OCI-M2 (cell line): Measurements from ENCODE around the gene TRAPPC12.
"Not testable (repeated sequence)": the region's sequence is repeated elsewhere in the genome, so short reads cannot be mapped to it uniquely, and the experiment has no call there.

Source experiments
- DNase-seq: peaks from one replicate; lab custom pipeline; 2025; ENCODE audit not compliant: unreplicated experiment; lab: John Stamatoyannopoulos, UW

The TRAPPC12 gene

DNA sequence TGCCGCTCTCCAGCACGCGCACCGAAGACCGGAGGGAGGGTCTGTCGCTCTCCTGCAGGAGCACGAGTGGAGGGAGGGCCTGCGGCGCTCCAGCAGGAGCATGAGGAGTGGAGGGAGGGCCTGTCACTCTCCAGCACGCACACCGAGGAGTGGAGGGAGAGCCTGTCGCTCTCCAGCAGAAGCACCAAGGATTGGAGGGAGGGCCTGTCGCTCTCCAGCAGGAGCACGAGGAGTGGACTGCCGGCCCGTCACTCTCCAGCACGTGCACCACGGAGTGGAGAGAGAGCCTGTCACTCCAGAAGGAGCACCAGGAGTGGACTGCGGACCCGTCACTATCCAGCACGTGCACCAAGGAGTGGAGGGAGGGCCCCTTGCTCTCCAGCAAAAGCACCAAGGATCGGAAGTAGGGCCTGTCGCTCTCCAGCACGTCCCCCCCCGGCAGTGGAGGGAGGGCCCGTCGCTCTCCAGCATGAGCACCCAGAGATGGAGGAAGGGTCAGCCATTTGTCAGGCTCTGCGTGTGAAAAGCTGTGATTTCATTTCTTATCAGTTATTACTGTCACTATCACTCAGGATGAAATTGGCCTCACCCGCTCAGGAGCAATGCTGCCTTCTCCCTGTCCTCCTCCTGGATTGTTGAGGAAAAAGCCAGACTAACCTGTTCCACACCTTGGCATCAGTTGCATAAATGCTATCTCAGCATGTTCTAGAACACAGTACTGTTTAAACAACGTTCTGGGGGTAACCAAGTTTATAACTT, 103.9 kb downstream of the TRAPPC12 start:
- DNase-seq: no peak

DNA sequence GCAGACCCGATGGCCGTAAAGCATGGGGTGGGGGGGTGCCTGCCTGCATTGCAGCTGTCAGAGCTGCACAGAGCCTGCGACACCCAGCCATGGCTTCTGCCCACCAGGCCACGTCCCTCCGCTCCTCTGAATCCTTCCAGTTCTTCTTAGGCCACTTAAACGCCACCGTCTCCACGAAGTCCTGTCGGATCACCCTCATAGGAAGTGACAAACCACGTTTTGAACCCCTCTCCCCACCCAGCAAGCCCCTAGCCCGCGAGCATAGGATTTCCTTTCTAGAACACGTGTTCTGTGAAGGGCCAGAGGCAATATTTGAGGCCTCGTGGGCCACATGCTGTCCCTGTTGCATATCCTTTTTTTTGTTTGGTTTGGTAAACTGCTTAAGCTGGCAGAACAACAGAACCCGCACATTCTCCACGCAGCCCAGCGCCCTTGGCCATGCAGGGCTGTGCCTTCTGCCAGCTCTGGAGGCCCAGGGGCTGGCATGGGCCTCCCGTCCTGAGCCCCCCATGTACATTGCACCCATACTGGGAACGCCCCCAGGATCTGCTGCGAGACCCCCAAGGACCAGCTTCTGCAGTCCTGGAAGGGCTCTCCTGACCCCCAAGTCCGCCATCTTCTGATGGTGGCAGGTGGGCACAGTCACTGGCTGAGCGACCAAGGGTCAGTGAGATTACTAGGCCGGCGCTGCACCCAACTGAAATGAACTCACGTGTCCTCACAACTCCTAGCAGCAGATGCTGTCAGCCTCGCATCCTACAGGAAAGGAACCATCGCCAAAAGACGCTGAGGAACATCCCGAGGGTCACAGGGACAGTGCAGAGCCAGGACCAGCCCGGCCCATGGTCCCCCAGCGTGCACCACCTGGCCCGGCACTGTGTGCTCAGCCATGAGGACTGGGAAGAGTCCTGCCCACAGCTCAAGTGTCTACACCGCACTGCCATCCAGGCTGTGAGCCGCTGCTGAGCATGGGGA, 104.8 kb downstream of the TRAPPC12 start:
- no peak for DNase-seq

DNA sequence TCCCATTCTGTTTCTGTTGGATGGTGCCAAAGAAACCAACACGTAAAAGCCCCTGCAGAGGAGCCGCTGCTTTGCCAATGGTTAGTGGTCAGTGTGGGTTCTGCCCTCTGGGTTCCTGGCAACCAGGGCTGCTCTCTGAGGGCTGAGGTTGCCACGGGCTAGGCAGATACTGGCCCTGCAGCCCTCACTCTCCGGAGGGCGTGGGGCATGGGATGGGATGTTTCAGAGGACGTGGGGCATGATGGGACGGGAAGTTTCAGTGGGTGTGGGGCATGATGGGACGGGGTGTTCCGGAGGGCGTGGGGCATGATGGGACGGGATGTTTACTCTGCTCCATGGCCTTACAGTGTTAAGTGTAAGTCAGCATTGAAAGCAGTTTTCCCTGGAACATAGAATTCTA, 105.7 kb downstream of the TRAPPC12 start:
- DNase-seq: no peak

DNA sequence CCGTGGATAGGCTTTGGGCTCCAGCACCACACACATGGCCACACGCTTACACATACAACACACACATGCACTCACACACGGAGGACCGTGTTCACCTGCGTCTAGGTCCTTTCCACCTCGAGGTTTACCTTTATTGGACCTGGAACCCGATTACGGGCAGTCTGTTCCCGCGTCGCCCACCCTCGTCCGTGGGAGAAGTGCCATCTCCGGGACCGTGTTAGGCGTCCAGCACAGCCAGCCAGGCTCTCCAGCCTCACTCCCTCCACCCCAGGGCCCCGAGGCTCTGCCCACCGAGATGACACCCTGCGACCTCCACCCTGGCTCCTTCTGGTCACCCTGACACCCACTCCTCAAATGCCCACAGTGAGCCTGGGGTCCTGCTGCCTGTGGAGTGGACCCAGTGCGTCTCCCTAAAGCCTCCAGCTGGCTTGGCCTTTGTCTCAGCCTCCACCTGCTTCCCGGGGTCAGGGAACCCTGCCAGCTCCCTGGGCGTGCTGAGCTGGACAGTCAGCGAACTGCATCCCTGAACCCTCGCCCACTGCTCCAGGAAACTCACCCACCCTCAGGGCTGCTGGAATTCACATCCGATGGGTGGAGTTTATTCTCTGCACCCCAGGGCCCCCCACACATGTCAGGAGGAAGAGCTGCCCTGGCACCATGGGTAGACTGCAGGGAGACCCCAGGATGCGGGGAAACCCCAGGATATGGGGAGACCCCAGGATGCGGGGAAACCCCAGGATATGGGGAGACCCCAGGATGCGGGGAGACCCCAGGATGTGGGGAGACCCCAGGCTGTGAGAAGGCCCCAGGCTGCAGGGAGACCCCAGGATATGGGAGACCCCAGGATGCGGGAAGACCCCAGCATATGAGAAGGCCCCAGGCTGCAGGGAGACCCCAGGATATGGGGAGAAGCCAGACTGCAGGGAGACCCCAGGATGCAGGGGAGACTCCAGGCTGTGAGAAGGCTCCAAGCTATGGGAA, 106.8 kb downstream of the TRAPPC12 start:
- DNase-seq: no peak

DNA sequence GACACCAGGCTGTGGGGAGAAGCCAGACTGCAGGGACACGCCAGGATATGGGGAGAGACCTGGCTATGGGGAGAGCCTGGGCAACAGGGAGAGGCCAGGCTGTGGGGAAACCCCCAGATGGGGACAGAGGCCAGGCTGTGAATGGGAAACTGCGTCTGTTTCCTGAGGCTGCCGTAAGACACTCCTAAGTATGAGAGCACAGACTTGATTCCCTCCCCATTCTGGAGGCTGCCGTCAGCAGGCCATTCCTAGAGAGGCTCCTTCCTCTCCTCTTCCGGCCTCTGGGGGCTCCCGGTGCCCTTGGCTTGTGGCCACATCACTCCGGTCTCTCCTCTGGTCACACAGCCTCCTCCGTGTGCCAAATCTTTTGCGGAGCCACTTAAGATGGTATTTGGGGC, 107.5 kb downstream of the TRAPPC12 start:
- DNase-seq: no peak

DNA sequence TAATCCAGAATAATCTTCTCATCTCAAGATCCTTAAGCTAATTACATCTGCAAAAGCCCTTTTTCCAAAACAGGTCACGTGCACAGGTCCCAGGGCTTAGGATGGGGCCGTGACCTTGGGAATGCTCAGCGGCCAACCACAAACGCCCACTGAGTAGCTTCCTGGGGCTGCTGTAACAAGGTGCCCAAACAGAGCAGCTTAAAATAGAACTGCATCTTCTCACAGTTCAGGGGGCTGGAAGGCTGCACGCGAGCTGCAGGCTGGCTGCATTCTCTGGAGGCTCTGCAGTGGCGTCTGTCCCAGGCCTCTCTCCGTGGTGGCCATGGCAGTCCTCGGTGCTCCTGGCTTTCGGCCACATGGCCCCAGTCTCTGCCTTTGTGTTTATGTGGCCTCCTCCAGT, 107.9 kb downstream of the TRAPPC12 start:
- DNase-seq: no peak

DNA sequence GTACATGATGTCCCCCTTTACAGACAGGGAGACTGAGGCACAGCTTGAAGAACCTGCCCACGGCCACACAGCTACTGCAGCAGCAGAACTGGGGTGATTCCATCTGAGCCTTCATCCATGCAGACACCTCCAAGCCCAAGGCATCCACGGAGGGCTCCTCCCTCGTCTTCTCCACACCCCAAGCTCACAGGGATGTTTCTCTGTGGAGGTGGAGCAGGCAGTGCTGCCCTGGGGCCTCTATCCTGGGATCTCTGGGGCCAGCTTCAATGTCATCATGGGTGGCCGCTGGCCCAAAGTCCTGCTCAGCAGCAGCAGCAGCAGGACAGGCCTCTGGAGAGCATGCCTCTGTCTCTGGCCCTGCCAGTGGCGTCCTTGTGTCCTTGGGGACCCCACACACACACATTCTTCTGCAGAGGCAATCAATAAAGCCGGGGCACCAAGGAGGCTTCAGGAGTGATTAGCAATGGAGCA, 108.6 kb downstream of the TRAPPC12 start:
- DNase-seq: no peak

DNA sequence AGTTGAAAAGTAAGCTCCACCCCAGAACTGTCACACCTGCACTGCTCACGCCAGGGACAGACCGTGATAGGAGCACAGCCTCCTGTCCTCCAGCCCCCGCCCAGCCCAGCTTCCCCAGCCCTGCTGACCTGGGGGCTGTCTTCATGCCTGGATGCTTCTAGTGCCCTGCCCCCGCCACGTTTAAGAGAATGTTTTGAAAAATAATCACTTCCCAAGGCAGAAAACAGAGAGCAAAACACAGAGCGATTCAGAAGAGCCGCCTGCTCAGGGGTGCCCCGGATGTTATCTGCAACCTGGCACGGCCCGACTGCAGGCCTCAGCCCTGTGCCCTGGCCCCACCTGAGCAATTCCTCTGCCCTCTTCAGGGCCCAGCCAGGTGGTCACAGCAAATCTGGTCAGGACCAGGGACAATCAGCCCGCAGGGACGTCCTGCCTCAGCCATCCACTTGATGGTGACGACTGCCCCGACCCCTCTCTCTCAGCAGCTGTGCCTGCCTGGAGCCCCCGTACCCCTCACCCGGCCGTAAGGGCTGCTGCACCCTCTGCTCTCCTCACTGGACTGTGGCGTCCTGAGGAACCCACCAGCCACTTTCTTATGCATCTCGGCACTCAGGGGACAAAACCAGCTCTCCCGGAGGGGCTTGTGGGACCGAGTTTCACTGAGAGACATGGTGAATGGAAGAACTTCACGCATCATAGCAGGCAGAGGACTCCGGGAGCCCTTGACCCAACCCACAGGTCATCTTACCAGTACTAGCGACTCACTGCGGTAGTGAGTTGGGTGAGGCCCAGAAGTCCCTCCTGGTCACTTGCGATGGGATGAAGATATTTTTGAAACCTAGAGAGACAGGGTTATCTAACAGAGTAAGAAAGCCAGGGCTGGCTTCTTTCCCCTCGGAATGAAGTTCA, 109.6 kb downstream of the TRAPPC12 start:
- DNase-seq: no peak

DNA sequence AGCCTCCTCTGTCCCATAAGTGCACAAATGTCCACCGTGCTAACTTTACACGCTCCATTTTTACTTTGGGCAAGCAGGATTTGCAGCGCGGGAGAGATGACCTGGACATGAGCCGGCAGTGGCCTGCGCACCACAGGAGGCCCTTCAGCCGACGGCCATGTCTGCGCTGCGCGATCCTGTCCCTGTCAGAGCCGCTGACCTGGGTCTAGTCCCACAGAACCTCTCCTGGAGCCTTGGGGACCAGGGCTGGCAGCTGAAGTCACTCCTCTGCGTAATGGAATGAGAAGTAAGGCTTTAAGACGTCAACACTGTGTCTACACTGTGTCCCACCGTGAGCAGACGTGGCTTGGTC, 110.2 kb downstream of the TRAPPC12 start:
- DNase-seq: no peak

DNA sequence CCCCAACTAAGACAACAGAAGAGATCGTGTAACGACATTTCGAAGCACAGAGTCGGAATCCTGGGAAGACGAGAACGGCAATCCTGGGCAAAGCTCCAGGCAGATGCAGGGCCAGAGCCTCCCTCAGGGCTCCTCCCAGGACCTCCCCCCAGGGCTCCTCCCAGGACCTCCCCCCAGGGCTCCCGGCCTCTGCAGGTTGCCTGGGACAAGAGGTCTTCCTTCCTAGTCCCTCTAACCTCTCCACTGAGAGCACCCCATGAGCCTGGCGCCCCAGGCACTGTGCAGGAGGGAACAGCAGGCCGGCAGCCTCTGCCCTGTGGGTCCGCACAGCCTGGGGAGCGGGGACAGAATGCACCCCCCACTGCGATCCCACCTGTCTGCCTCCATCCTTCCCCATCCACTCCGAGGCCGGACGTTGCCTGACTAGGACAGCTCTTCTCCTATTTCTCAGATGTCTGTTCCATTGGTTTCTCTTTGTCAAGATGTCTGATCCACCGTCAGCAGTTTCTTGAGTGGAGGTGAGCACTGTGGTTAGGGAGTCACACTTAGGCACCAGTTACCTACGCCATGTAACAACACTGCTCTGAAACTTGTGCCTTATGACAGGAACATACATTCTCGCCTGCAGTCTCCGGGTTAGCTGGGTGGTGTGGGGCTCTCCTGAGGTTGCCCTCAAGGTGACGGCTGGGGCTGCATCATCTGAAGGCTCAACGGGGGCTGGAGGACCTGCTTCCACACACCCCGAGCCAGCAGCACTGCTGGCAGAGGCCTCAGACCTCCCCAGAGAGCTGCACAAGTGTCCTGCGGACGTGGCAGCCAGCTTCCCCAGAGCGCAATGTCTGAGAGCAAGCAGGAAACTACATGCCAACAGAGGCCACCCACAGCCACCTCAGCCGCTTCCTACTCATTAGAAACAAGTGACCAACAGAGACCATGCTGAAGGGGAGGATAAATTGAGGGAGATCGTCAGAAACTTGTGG, 111.0 kb downstream of the TRAPPC12 start:
- DNase-seq: no peak

DNA sequence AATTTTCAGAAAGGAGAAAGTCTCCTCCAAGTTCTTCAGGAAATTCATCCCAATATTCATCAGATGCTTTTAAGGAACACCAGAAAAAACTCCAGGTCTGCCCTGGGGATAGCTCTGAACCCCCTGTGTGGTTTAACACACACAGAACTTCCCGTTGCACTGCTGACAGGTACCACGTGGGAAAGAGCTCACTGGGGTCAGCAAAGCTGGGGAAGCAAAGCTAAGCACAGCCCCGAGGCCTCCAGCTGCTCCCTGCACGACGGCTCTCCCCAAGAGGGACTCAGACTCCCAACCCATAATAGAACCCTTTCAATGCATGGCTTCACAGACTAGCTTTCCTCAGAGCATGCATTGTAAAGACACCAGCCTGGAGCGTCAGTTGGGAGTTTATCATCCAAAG, 111.8 kb downstream of the TRAPPC12 start:
- no peak for DNase-seq

DNA sequence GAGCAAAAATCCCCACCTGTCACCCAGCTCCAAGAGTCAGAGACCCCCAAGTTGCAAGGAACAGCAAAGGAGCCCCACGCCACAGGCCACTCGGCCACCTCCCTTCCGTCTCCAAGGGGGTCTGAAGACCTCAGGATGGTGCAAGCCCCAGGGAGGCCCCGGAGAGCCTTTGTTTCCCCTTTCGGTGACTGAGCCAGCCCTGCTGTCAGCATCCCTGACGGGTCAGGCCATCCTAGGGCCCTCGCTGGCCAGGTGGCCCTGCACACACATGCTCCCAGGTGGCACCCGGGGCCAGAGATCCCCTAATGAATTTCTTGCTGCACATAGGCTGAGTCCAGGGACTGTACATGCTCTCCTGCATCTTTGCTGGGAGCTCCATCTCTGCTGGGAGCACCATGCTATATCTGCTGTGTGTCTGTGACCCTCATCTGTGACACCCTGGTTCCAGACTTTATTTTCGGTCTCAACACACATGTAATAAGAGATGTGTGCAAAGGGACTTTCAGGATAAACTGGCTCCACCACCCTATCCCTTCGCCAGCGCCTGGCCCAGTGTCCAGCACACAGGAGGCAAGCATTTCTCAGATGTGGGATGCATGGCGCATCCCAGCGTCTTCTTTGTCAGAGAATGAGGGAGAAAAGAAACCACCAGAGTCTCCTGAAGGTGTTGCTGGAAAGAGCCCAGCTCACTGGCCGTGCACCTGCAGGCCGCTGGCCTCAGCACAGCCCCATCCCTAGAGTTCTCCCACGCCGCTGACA, 112.4 kb downstream of the TRAPPC12 start:
- no peak for DNase-seq

DNA sequence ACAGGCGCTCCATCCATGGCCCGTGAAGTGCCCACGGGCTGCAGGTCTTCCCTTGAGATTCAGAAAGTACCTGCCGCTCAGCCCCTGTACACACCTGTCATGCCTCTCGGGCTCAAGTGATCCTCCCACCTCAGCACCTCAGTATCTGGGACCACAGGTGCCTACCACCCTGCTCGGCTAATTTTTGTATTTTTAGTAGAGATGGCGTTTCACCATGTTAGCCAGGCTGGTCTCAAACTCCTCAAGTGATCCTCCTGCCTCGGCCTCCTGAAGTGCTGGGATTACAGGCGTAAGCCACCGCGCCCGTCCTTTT, 112.9 kb downstream of the TRAPPC12 start:
- not testable (repeated sequence) for DNase-seq

DNA sequence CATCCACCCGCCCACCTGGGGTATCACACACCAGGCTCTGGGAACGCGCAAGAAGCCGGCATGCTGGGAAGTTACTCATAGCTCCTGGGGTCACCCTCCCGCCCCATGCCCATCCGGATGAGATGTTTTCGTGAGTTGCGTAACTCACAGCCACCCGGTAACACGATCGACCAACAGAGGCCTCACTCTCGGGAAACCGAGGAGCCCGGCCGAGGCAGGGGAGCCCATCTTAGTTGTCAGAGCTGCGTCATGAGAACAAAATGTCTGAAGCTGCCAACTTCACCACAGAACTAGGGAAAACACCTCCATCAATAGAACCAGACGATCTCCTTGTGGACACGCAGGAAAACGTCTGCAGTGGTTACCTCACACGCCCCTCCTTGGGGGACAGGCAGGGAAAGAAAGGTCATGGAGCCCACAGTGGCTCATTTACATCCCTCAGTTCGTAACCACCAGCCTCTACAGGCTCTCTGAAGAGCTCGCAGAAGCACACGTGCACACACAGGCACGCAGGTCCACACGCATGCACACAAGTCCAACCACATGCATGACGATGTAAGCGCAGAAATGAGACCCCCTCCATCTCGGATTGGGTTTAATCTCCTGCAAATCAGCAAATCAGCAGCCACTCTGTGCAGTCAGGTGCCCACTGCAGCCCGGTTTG, 113.6 kb downstream of the TRAPPC12 start:
- no peak for DNase-seq

DNA sequence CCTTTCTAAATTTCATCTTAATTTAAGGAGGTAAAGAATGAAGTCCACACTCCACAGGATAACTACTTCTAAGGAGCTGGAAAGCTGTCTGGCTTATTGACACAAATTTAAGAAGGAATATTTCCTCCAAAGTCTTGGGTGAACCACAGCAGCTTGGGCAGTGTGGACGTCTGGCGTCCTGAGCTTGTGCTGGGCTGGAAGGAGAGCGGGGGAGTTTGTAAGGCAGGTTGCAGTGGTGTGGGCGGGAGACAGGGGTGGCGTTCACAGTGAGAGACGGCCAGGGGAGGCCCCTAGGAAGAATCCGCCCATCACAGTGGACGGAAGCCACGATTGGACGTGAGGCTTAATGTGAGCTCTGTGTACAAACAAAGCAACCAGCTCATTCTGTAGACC, 114.1 kb downstream of the TRAPPC12 start:
- DNase-seq: no peak

DNA sequence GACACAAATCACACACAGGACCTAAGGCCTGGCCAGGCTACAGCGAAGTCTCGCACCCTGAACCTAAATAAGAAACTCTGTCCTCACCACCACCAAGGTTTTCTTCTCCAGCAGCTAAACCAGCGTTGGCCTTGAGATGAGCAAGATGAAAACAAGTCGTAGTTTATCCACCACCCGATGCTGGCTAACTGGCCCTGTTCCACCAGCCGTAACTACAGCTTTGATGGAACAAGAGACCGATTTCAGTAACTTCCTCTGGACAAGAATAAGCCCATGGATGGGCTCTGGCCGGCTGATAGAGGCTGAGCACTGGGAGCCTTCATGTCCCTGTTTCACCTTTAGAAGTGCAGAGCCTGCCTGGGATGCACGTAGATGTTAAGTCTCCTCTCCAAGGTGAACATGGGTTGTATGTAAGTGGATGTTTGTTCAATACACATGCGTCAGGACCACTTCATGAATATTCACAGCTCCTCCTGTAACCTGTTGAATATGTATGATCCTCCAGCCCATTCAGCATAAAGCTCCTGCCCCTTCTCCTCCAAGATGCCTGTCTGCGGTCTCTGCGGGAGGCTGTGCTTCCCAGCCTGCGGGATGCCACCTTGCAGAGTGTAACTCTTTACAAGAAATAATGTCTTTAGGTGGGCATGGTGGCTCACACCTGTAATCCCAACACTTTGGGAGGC, 115.6 kb downstream of the TRAPPC12 start:
- no peak for DNase-seq

DNA sequence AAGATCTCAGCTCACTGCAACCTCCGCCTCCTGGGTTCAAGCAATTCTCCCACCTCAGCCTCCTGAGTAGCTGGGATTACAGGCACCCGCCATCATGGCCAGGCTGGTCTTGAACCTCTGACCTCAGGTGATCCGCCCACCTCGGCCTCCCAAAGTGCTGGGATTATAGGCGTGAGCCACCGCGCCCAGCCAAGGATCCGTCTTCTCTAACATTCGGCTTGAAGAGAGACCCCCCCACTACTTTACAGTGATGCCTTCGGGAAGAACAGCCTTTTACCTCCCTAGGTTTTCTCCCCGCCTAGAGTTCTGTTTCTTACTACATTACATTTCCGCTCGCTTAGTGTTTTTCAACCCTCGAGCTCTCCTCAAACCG, 117.2 kb downstream of the TRAPPC12 start:
- DNase-seq: not testable (repeated sequence)
